ENCODE results near the gene HSPA14. TPM values are rescaled to one million over a fixed set of nuclear protein-coding genes. Genes with fewer than 3 reads are reported as not detected.
A peak's percentile ranks its signal among the peaks of the same experiment; 100 is the strongest.

Gene HSPA14
- polyA plus RNA-seq, 2 of the 4 experiments (the other 2 are of a cell fraction), result 34.2 to 45.7 TPM

DNA sequence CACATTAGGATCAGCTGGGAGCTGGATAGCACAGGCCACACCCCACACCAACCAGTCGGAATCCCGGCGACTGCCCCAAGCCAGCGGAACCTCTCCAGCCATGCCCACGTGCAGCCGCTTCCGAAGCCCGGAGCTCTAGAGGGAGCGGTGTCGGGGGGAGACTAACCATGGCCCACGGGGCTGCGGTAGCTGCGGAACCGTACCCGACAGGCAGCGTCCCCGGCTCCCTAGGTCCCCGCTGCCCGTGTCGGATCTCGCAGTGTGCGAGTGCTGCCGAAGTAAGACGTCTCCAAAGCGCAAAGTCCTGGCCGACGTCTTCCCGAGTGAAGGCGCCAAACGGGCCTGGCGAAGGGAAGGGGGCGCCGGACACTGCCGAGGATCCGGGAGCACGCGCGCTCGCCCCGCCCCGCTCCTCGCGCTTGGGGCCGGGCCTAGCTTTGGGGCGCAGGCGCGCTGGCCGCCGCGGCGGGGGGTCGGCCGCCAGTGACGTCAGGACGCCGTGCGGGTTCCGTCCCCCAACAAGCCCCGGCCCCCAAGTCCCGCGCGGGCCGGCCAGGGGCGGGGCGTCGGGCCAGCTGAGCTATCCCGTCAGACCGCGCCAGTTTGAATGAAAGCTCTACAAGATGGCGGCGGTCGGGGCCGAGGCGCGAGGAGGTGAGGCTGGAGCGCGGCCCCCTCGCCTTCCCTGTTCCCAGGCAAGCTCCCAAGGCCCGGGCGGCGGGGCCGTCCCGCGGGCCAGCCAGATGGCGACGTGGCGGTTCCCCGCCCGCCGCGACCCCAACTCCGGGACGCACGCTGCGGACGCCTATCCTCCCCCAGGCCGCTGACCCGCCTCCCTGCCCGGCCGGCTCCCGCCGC is 40.4 kb downstream of the HSPA14 start, which contains the start of gene SUV39H2 (continued):
- TF ChIP-seq, protein P1, sequence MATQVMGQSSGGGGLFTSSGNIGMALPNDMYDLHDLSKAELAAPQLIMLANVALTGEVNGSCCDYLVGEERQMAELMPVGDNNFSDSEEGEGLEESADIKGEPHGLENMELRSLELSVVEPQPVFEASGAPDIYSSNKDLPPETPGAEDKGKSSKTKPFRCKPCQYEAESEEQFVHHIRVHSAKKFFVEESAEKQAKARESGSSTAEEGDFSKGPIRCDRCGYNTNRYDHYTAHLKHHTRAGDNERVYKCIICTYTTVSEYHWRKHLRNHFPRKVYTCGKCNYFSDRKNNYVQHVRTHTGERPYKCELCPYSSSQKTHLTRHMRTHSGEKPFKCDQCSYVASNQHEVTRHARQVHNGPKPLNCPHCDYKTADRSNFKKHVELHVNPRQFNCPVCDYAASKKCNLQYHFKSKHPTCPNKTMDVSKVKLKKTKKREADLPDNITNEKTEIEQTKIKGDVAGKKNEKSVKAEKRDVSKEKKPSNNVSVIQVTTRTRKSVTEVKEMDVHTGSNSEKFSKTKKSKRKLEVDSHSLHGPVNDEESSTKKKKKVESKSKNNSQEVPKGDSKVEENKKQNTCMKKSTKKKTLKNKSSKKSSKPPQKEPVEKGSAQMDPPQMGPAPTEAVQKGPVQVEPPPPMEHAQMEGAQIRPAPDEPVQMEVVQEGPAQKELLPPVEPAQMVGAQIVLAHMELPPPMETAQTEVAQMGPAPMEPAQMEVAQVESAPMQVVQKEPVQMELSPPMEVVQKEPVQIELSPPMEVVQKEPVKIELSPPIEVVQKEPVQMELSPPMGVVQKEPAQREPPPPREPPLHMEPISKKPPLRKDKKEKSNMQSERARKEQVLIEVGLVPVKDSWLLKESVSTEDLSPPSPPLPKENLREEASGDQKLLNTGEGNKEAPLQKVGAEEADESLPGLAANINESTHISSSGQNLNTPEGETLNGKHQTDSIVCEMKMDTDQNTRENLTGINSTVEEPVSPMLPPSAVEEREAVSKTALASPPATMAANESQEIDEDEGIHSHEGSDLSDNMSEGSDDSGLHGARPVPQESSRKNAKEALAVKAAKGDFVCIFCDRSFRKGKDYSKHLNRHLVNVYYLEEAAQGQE (IDR thresholded peaks at IDR 0.05), result peak; percentile 48
- peak; percentile 76; the same call in 1 of the 2 replicates for TF ChIP-seq MYC (IDR thresholded peaks at IDR 0.05; ENCODE audit: borderline replicate concordance, low read length)
- no peak for TF ChIP-seq CEBPB (IDR thresholded peaks at IDR 0.05)

DNA sequence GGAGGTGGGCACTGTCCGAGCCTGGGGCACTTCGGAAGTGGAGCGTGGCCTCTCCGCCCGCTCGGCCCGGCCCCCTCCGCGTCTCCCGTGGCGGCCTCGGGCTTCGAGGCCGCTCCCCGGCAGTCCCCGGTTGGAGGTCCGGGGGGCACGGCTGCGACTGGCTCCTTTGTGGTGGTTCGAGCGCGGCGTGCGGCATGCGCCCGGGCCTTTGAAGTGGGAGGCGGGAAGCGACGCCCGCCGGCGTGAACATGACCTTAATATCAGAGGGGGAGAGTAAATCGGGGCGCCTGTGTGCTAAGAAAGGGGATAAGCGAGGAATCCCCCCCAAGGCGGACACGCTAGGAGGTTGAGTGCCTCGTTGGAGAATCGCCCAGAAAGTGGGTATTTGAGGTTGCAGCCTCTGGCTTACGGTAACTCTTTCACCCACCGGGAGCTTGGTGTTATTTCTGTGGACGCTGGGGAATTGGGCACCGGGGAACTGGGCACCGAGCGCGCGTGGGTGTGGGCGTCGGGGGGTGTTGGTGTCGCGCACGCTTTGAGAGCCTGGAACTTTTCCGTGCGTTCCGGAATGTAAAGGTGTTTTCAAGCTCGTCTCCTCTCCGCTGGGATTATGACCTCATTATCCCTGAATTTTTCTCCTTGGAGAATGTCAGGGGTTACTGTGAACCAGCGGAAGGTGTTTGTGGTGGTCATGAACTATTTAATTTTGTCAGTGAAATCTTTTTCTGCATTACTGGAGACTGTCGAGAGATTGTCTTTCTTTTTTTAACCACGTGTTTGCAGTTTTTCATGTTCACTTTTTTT is 41.2 kb downstream of the HSPA14 start:
- ATAC-seq, result peak; percentile 3 to 4; a peak in 4 of 6 replicates
- CTCF ChIA-PET, result interaction anchor here (0.7 to 1.2 kb wide), 6 partner anchors 11 to 491 kb away, joined by 3 to 4 read pairs (median 3); partner anchors contain the start of genes CDNF, FAM171A1, HSPA14 and MSANTD7
- peak in 1 of 2 experiments; percentile 33 for DNase-seq (ENCODE audit: low read depth in 1 of 2, low spot score in 1 of 2)
- Histone ChIP-seq H3K4me1 (peaks cover 29% of the 10 kb centered on the region), H3K27ac (peak overlapping the region; percentile 97 to 98), H3K4me2 (peak overlapping the region; percentile 94), H3K9me3 (no peaks in the 10 kb centered on the region), H3K4me3 (peak overlapping the region; percentile 96)
- TF ChIP-seq HOXA7 (CRISPR knock-in tag; IDR thresholded peaks at IDR 0.05) (no peak), FOXS1 (CRISPR knock-in tag; IDR thresholded peaks at IDR 0.05) (no peak), TFCP2L1 (CRISPR knock-in tag; IDR thresholded peaks at IDR 0.05) (no peak), MAFK (IDR thresholded peaks at IDR 0.05; ENCODE audit: partially characterized antibody) (no peak), CHD4 (IDR thresholded peaks at IDR 0.05; ENCODE audit: borderline replicate concordance) (no peak), POLR2AphosphoS2 (conservative IDR thresholded peaks at IDR 0.05; ENCODE audit: low read length) (no peak), ZC3H11A (IDR thresholded peaks at IDR 0.05) (no peak), ZNF302 (CRISPR knock-in tag; IDR thresholded peaks at IDR 0.05) (no peak), PHF8 (IDR thresholded peaks at IDR 0.05; ENCODE audit: borderline replicate concordance, low read depth) (peak; percentile 55; the same call in 1 of the 2 replicates), SREBF2 (IDR thresholded peaks at IDR 0.05) (no peak), HEYL (CRISPR knock-in tag; IDR thresholded peaks at IDR 0.05) (no peak), HDAC2 (IDR thresholded peaks at IDR 0.05) (no peak), ZFP36 (IDR thresholded peaks at IDR 0.05; ENCODE audit: borderline replicate concordance, partially characterized antibody) (no peak), KDM5A (IDR thresholded peaks at IDR 0.05) (peak; percentile 42)
- TF ChIP-seq, protein P2, sequence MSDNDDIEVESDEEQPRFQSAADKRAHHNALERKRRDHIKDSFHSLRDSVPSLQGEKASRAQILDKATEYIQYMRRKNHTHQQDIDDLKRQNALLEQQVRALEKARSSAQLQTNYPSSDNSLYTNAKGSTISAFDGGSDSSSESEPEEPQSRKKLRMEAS (IDR thresholded peaks at IDR 0.05), result peak; percentile 19
- TF ChIP-seq, protein P3, sequence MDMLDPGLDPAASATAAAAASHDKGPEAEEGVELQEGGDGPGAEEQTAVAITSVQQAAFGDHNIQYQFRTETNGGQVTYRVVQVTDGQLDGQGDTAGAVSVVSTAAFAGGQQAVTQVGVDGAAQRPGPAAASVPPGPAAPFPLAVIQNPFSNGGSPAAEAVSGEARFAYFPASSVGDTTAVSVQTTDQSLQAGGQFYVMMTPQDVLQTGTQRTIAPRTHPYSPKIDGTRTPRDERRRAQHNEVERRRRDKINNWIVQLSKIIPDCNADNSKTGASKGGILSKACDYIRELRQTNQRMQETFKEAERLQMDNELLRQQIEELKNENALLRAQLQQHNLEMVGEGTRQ (IDR thresholded peaks at IDR 0.05), result no peak
- POLR2A ChIA-PET, result interaction anchor here (0.5 to 2.6 kb wide), 6 partner anchors 24 to 482 kb away, joined by 3 to 22 read pairs (median 10); partner anchors contain the start of genes CDNF, DCLRE1C, HSPA14 and MEIG1
- WGBS (ENCODE audit: missing lambda C conversion rate), result 2% methylated on average over 44 of the region's 60 CpGs
- no peak for FAIRE-seq
